Fibroblast of skin of right biceps (primary cell): Measurements from ENCODE around the gene N4BP2L1.
"Not testable (repeated sequence)": the region's sequence is repeated elsewhere in the genome, so short reads cannot be mapped to it uniquely, and the experiment has no call there.

Experiments used
- DNase-seq: peaks from one replicate; pipeline ENCODE4 v3.0.0-alpha.2; 2013

N4BP2L1 gene

GRCh38 chr13:32390048-32390447 is 37.9 kb downstream of the N4BP2L1 start:
- no peak for DNase-seq

DNA sequence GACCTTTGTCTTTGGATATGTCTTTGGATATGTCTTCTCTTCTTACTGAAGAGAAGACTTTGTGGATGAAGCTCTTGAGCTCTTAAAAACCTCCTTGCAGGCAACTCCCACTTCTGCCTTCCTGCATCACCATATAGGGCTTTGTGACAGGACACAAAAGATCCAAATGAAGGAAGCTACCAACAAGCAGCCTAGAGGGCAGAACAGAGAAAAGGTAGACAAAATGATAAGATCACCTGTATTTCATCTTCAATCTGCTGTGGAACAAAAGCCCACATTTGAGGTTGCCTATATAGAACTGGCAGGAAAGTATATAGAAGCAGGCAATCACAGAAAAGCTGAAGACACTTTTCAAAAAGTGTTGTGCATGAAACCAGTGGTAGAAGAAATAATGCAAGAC is 42.5 kb downstream of the N4BP2L1 start:
- no peak for DNase-seq

DNA sequence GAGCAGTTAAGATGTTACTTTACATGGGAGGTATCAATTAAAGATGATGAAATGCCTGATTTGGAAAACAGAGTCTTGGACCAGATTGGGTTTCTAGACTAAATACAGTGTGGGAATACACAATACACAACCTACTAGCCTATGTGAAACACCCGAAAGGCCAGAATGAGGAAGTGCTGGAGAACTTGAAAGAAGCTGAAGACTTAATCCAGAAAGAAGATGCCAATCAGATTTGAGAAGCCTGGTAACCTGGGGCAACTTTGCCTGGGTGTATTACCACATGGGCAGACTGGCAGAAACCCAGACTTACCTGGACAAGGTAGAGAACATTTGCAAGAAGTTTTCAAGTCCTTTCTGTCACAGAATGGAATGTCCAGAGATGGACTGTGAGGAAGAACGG is 43.2 kb downstream of the N4BP2L1 start:
- DNase-seq: no peak

- no peak for DNase-seq
These were observed 43.9 kb downstream of the N4BP2L1 start for GRCh38 chr13:32383836-32384618.

GRCh38 chr13:32381539-32381938 is 46.4 kb downstream of the N4BP2L1 start:
- peak; percentile 11 for DNase-seq

DNA sequence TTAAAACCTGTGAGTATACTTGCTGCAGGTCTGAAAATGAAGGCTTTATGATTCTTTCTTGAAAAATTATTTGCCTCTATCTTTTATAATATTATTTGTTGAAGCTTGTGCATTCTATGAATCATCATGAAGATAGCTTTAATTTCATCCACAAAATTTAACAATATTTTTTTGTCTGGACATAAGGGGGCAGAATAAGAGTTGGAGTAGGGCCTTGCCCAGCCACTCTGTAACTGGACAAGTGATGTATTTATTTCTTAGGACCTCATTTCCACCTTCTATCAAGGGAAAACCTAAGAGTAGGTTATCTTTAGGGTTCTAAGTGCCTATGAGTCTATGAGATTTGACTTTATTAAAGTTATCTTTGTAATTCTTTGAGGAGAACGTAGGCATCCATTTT is 49.9 kb downstream of the N4BP2L1 start:
- DNase-seq: no peak

DNA sequence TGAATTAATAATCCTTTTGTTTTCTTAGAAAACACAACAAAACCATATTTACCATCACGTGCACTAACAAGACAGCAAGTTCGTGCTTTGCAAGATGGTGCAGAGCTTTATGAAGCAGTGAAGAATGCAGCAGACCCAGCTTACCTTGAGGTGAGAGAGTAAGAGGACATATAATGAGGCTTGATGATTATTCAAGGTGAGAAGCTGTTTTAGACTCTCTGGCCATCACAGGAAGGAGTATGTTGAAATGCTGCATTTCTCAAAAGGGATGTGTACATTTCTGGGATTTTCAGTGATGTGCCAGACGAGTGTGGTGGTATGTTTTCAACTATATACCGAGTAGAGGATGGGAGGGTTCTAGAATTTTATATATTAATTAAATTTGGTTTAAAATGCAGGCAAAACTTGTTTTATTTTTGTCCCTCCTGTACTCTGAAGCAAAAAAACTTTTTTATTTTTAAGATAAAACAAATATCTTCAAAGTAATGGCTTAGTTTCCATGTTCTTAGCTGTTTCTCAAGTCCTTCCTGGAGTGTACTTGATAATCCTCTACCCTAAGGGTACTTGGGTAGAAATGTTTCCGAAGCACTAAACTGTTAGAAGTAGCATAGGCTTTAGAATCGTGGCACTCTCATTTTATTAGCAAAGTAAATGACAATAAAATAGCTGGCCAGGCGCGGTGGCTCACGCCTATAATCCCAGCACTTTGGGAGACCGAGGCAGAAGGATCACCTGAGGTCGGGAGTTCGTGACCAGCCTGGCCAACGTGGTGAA is 51.1 kb downstream of the N4BP2L1 start:
- DNase-seq: no peak

- DNase-seq: no peak
These were observed 57.1 kb downstream of the N4BP2L1 start for GRCh38 chr13:32370805-32371204.

GRCh38 chr13:32362574-32362973 is 65.4 kb downstream of the N4BP2L1 start:
- DNase-seq: no peak

GRCh38 chr13:32355935-32356334 is 72.0 kb downstream of the N4BP2L1 start:
- not testable (repeated sequence) for DNase-seq

DNA sequence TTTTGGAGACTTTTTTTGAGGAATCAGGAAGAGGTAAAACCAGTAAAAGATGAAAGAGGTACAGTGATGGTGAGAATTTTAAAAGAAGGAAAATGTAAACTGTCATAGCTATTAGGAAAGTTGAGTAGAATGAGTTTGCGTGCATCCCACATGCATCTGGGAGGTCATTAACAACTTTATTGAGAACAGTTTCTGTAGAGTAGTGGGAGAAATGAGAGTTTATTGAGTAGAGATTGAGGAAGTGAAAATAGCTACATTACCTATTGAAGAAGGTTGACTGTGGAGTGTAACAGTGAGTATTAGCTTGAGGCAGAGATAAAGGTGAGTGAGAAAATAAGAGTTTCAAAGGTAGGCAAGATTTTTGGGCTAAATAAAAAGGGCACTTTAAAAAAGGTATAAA is 73.9 kb downstream of the N4BP2L1 start:
- DNase-seq: no peak

DNA sequence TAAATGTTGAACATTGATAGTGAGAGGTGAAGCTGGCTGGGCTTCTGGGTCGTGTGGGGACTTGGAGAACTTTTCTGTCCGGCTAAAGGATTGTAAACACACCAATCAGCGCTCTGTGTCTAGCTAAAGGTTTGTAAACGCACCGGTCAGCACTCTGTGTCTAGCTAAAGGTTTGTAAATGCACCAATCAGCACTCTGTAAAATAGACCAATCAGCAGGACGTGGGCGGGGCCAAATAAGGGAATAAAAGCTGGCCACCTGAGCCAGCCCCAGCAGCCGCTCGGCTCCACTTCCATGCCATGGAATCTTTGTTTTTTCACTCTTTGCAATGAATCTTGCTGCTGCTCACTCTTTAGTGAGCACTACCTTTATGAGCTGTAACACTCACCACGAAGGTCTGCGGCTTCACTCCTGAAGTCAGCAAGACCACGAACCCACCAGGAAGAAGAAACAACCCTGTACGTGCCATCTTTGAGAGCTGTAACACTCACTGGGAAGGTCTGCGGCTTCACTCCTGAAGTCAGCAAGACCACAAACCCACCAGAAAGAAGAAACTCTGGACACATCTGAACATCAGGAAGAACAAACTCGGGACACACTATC is 77.0 kb downstream of the N4BP2L1 start:
- DNase-seq: not testable (repeated sequence)
